Stimulated activated CD8-positive, alpha-beta memory T cell treated with anti-CD3 and anti-CD28 coated beads, Interleukin-7, amount 100 ng/mL, for 1 hour (primary cell): Measurements from ENCODE around the gene MYBPHL.

Experiments
- DNase-seq, 2 donors: peaks; one replicate each; pipeline ENCODE4 v3.0.0-alpha.2; 2020; ENCODE audit warnings: low read depth in 2 of 2

MYBPHL gene

DNA sequence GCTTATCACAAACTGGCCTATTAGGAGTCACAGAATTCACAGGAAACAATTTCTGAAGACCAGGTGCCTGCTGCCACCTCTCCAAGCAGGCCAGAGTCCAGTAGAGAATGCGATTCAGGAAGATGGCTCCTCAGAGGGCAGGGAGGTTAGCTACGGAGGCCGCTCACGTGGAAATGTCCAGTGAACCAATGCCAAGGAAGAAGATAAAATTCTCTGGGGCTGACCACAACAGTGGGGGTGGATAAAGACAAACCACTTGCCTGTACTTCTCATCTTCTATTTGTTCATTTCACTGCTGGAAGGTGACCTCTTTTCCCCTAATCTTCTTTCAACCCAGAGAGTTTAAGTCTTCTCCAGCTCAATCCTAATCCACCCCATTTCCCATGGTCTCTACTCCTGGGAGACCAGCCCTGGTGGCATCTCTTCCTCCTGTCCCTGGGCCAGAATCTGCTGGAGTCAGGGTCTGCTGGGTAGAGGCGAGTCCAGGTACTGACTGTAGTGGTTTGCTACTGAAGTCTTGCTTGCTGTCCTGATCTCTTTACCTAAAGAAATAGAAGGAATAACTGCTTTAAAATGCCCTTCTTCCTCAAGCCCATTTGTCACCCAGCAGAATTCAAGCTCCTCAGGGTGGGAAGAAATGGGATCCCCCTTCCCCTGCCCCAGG, 27.1 kb downstream of the MYBPHL start:
- DNase-seq = no peak

DNA sequence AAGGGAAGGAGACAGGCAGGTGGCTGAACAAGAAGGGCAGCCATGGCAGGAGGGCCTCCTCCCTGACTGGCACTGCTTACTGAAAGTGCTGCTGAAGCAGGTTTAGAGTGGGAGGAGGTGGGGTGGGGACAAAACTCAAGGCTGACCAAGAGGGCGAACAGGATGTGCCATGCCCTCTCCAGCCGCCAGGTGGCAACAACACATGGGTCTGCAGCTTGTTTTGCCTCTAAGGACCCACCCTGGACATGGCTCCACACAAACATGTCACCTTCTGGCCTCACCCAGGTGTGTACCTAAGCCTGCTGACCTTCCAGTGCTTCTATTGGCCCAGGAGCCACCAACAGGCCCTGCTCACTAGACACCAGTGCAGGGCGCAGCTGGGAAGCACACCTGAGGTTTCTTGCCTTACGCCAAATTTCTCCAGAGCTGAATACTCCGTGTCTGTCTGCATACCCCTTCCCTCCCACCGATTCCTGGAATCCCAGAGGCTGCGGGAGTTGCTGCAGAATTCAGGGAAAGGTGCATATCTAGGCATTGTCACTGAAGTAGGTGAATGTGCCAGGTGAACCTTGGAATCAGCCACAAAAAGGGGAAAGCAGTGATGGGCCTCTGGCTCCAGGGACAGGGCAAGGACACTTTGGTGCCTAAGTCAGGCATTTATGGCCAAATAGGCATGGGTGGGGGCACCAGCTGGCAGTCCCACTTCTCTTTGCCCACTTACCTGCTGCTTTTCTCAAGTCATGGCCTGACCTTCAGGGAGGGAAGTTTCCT, 29.2 kb downstream of the MYBPHL start:
- peak; percentile 22 to 42 for DNase-seq

GRCh38 chr1:109275706-109276345, 31.0 kb downstream of the MYBPHL start:
- DNase-seq = no peak

GRCh38 chr1:109274533-109275476, 32.0 kb downstream of the MYBPHL start:
- no peak for DNase-seq

DNA sequence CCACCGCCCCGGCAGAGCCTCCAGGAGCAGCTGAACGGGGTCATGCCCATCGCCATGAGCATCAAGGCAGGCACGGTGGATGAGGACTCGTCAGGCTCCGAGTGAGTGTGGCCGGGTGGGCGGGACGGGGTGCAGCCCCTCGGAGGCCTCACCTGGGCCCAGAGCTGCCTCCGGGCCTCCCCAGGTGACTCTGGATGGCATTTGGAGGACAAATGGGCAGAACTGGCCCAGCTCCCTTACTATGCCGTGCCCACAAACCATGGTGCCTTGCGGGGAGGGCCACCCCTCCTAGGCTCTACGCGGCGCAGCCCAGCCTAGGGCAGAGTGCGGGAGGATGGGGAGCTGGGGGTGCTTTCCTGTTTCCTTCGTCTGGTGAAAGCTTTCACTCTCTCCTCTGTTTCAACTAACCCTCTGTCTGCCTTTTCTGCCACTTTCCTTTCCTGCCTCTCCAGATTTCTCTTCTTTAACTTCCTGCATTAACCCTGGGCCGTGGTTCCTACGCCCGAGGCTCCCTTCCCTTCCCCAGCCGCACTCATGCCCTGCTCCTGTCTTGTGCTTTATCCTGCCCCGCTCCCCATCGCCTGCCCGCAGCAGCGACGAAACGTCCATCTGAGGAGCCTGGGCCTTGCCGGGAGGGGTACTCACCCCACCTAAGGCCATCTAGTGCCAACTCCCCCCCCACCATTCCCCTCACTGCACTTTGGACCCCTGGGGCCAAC, 33.1 kb downstream of the MYBPHL start:
- DNase-seq = no peak

- DNase-seq = no peak
These were observed 33.8 kb downstream of the MYBPHL start for GRCh38 chr1:109272831-109273547.

DNA sequence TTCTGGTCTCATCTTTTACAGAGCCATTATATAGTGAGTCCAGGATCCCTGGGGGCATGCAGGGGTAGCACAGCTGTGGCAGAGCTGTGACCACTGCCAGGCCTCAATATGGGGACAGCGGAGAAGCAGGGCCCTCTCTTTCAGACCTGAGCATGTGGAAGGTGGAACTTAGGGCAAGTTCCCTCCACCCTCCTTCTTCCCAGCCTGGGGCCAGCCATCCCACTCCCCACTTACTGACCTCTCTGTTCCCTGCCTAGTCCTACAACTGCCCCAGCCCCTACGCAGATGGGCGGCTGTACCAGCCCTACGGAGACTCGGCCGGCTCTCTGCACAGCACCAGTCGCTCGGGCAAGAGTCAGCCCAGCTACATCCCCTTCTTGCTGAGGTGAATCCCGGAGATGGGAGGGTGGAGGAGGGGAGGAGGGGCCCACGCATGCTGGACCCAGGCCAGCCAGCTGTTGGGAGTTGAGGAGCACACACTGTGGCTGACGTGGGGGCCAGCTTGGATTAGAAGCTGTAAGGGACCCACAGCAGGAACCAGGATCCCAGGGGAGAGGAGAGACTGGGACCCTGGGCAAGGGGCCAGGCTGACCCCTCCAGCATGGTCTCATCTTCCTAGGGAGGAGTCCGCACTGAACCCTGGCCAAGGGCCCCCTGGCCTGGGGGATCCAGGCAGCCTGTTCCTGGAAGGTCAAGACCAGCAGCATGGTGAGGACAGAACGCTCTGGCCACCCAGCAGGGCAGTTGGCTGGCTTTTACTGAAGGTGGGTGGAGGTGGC, 34.6 kb downstream of the MYBPHL start:
- no peak for DNase-seq

DNA sequence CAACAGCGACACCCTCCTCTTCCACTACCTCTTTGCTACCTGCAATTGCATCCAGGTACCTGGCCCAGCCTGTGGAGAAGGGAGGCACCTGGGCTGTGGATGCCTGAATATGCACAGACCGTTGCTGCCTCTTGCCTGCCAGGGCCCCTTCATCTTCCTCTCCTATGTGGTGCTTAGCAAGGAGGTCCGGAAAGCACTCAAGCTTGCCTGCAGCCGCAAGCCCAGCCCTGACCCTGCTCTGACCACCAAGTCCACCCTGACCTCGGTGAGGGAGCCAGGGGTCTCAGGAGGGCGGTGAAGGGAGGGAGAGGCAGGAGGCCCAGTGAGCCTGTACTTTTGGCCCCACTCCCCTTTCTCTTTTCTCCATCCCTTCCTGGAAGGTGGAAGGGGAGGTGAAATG, 35.4 kb downstream of the MYBPHL start:
- DNase-seq = no peak

- DNase-seq = no peak
These were observed 36.0 kb downstream of the MYBPHL start for GRCh38 chr1:109270623-109271317.

DNA sequence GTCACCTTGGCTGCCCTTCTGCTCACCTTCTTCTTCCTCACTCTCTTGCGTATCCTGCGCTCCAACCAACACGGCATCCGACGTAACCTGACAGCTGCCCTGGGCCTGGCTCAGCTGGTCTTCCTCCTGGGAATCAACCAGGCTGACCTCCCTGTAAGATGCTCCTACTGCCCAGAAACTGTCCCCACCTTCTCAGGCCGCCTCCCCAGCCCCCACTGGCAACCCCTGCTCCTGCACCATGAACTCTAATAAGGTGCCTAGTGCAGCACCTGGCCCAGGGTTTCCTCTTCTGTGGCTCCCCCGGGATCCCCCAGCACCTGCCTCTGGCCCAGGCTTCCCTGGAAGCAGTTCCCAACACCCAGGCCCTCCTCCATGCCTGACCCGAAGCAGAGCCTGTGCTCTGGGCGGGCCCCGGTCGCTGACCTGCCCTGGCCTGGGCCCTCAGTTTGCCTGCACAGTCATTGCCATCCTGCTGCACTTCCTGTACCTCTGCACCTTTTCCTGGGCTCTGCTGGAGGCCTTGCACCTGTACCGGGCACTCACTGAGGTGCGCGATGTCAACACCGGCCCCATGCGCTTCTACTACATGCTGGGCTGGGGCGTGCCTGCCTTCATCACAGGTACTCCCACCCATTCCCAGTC, 36.7 kb downstream of the MYBPHL start:
- no peak for DNase-seq

GRCh38 chr1:109269212-109269980, 37.4 kb downstream of the MYBPHL start:
- no peak for DNase-seq

DNA sequence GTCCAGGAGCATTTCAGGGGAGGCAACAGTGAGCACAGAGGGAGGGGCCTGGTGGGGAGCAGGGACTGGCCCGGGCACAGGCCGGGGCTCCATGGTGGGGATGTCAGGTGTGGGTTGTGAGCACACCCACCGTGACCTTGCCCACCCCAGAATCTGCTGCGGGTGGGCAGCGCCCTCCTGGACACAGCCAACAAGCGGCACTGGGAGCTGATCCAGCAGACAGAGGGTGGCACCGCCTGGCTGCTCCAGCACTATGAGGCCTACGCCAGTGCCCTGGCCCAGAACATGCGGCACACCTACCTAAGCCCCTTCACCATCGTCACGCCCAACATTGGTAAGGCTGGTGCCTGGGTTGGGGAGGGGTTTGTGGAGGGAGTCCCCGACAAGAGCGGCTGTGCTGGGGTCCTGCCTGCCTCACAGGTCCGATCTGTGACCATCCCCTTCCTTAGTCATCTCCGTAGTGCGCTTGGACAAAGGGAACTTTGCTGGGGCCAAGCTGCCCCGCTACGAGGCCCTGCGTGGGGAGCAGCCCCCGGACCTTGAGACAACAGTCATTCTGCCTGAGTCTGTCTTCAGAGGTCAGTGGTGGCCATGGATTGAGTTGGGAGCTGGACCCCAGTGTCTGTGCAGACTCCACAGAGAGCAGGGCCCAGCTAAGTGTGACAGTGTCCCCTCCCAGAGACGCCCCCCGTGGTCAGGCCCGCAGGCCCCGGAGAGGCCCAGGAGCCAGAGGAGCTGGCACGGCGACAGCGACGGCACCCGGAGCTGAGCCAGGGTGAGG, 38.2 kb downstream of the MYBPHL start:
- no peak for DNase-seq

DNA sequence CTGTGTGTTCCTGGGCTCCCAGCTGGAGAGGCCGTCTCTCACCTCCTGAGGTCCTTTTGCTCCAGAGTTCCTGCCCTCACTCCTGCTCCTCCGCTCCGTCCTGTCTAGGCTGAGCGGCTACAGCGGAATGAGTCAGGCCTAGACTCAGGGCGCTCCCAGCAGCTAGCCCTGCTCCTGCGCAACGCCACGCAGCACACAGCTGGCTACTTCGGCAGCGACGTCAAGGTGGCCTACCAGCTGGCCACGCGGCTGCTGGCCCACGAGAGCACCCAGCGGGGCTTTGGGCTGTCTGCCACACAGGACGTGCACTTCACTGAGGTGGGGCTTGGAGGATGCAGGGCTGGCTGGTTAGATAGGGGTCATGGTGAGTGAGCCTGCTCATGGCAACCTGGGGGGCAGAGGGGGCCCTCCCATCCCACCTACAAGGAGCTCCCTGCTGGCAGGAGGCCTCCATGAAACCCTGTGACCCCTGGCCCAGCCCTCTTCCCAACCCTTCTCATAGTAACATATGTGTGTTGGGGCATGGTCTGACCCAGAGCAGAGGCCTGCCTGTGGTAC, 39.0 kb downstream of the MYBPHL start:
- no peak for DNase-seq

DNA sequence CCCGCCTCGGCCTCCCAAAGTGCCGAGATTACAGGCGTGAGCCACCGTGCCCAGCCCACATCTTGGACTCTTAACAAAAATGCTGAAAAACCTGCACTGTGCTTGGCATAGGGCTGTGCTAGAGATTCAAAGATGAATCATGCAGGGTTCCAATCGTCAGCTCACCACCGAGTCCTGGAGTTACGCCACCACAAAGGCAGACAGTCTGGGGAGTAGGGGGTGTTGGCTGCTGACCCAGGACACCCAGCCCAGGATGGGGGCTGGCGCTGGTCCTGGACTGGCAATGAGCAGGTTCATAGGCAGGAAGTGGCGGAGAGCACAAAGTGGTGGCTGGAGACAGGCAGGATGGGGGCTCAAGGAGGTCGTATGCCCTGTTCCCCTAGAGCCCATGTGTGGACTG, 39.8 kb downstream of the MYBPHL start:
- no peak for DNase-seq

GRCh38 chr1:109265741-109266330, 41.0 kb downstream of the MYBPHL start:
- DNase-seq = no peak

- DNase-seq = no peak
These were observed 41.8 kb downstream of the MYBPHL start for GRCh38 chr1:109265016-109265415.
